GM23248 (cell line): ENCODE results near the gene UBE2G1.

ENCODE experiments used
- EZH2 ChIP-seq: fragments of 200-600 bp; sonication (generic); IDR thresholded peaks from 2 replicates; pipeline ENCODE4 v1.6.1; 2018; ENCODE audit warnings: antibody characterized with exemption, mild to moderate bottlenecking; ENCODE audit not compliant: insufficient read depth, poor library complexity, severe bottlenecking
- EZH2phosphoT487 ChIP-seq: fragments of 200-600 bp; sonication (generic); IDR thresholded peaks from 2 replicates; pipeline ENCODE4 v1.6.1; 2018; ENCODE audit warnings: antibody characterized with exemption, moderate library complexity, mild to moderate bottlenecking, low read depth; ENCODE audit not compliant: insufficient read depth

DNA sequence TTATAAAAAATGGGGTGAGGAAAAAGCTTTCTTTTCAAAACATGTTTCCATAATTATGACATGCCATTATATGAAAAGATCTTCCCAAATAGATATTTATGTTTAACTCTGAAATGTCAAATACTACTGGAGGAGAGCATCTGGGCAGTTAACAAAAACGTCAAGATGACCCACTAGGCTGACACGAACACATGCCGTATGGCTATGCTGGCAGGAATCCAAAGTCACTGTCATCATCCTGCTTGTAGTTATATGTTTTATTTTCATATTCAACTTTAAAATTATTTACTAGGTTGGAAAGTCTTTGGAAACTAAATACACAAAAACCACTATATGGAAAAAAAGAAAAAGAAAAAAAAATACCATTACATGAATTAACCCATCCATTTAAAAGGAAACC, 130.0 kb downstream of the UBE2G1 start:
- TF ChIP-seq EZH2phosphoT487 (no peak), EZH2 (no peak)
